ENCODE results near the gene STXBP6.

The STXBP6 gene

DNA sequence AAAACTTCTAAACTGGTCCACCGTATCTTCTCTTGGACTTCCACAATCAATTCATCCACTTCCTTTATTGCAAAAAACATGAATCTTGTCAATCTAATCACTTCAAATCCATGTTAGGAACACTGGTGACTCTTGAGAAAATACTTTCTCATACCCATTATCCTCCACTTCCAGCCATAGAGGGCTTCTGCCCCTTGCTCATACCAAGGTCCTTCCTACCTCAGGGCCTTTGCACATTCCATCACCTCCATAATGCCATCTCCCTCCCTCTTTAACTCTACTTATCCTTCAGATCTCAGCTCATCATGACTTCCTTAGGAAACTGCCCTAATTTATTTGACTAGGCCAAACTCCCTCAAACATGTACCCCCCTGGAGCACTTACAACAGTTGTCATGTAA is 16.6 kb downstream of the STXBP6 start:
- TF ChIP-seq SPI1 (IDR thresholded peaks at IDR 0.05; ENCODE audit: borderline replicate concordance, low read depth) (no peak), REST (IDR thresholded peaks at IDR 0.05; ENCODE audit: insufficient replicate concordance, low read depth) (no peak), POLR2AphosphoS5 (IDR thresholded peaks at IDR 0.05; ENCODE audit: low read depth) (no peak), CTCF (IDR thresholded peaks at IDR 0.05; ENCODE audit: insufficient read depth, low read length) (no peak), GABPA (IDR thresholded peaks at IDR 0.05; ENCODE audit: low read depth) (no peak)
- no peak overlapping the region for H3K27ac ChIP-seq (replicated peaks)
- no peak for DNase-seq (ENCODE audit: low read depth in 1 of 2, low spot score in 1 of 2)
- no peaks in the 10 kb centered on the region for H3K27me3 ChIP-seq (ENCODE audit: insufficient read depth, poor library complexity, severe bottlenecking)
- H3K4me3 ChIP-seq (replicated peaks; ENCODE audit: insufficient read depth, low read length) = no peak overlapping the region

DNA sequence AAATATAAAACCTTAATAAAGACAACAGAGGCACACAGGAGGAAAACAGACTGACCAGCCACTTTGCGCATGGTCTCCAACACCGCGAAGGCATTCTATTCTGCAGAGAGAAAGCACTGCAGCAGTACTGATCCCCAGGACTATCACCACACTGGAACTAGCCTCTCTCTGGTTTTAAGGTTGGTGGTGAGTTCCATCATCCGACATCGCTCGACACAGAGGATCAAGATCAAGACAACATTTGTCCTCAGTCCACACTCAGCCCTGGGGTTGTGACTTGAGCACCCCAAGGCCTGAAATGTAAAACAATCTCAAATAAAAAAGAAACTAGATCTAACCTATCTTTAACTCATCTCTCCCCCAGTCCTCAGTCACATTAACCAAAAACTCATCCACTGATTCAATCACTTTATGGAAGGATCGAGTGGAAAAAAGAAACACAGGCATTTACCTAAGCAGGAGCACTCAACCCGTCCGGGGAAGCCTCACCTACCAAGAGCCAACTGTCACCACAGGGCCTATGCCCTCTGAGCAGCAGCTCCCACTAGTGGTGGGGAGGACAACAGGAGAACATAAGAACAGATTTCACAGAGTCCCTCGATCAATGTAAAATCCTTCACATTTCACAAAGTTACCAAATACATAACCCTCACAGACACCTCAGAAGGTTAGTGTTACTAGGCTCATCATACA is 17.7 kb downstream of the STXBP6 start:
- Histone ChIP-seq H3K27me3 (ENCODE audit: insufficient read depth, poor library complexity, severe bottlenecking) (no peaks in the 10 kb centered on the region), H3K4me3 (replicated peaks; ENCODE audit: insufficient read depth, low read length) (no peak overlapping the region), H3K27ac (replicated peaks) (no peak overlapping the region)
- DNase-seq (ENCODE audit: low read depth in 1 of 2, low spot score in 1 of 2) = no peak
- TF ChIP-seq CTCF (IDR thresholded peaks at IDR 0.05; ENCODE audit: insufficient read depth, low read length) (peak; percentile 28), GABPA (IDR thresholded peaks at IDR 0.05; ENCODE audit: low read depth) (no peak)

- Histone ChIP-seq H3K27me3 (ENCODE audit: insufficient read depth, poor library complexity, severe bottlenecking) (peaks cover 4% of the 10 kb centered on the region), H3K27ac (replicated peaks) (no peak overlapping the region), H3K4me3 (replicated peaks; ENCODE audit: insufficient read depth, low read length) (no peak overlapping the region)
- no peak for TF ChIP-seq REST (IDR thresholded peaks at IDR 0.05; ENCODE audit: insufficient replicate concordance, low read depth)
- TF ChIP-seq GABPA (IDR thresholded peaks at IDR 0.05; ENCODE audit: low read depth) = no peak
- TF ChIP-seq SPI1 (IDR thresholded peaks at IDR 0.05; ENCODE audit: borderline replicate concordance, low read depth) = no peak
- no peak for TF ChIP-seq POLR2AphosphoS5 (IDR thresholded peaks at IDR 0.05; ENCODE audit: low read depth)
- TF ChIP-seq CTCF (IDR thresholded peaks at IDR 0.05; ENCODE audit: insufficient read depth, low read length) = no peak
- DNase-seq (ENCODE audit: low read depth in 1 of 2, low spot score in 1 of 2) = no peak
These were observed 23.3 kb downstream of the STXBP6 start for GRCh38 chr14:25026476-25027137.
